22Rv1 (cell line): Measurements from ENCODE around the gene IGF1R.

ENCODE experiments used
- CTCF ChIP-seq: fragments of 450-650 bp; IDR thresholded peaks from 2 replicates; pipeline ENCODE4 v1.5.1; 2017; ENCODE audit warnings: mild to moderate bottlenecking
- ZFX ChIP-seq: fragments of 450-650 bp; IDR thresholded peaks from 2 replicates; pipeline ENCODE4 v1.6.1; 2017; ENCODE audit warnings: antibody characterized with exemption, borderline replicate concordance

- TF ChIP-seq CTCF (peak; percentile 94), ZFX (no peak)
Measured at GRCh38 chr15:98647026-98647773, 1.1 kb upstream of the IGF1R start.
